ENCODE measurements around the gene DIP2C.
"Not testable (repeated sequence)": the region's sequence is repeated elsewhere in the genome, so short reads cannot be mapped to it uniquely, and the experiment has no call there.

DIP2C gene

DNA sequence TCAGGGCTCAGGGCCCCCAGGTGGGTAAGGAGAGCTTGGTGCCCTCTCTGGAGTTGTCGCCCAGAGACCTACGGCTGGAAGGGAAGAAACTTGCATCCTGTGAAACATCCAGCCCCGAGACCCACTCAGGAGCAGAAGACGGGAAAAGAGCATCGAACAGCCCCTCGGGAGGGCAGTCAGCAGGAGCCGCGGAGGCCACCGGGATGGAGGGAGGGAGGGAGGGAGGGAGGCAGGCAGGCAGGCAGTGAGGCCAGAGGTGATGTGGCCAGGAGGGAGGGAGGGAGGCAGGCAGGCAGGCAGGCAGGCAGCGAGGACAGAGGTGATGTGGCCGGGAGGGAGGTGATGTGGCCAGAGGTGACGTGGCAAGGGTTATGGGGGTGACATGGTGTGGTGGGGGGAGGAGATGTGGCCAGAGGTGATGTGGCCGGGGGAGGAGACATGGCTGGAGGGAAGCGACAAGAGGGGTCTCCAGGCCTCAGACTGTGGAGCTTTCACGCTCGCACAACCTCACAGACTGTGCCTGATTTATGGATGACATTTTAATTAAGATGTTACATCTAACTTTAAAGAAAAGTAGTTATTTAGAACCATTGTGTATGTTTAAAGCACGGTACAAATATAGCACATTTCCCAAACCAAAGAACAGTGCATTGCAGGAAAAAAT is 141.1 kb downstream of the DIP2C start:
- DNase-seq, result no peak

DNA sequence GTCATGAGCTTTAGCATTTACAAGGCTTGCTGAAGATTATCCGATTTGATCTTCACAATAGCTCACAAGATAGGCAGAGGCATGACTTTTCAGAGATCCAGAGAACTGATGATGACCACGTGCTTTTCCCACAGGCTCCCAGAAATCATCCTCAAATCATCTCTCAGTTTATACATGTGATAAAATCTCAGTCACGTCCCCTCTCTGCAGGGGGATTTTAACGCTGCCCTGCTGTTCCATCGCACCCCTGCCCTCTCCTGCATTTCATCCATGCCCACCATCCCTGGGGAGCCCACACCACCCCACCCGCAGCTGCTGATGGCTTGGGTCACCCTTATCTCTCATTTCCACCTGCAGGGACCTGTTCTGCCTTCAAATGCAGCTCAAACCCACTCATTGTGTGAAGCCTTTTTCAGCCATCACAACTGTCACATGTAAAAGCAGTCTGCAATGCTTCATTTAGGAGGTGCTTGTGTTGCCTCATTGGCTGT is 141.8 kb downstream of the DIP2C start:
- DNase-seq, result no peak

DNA sequence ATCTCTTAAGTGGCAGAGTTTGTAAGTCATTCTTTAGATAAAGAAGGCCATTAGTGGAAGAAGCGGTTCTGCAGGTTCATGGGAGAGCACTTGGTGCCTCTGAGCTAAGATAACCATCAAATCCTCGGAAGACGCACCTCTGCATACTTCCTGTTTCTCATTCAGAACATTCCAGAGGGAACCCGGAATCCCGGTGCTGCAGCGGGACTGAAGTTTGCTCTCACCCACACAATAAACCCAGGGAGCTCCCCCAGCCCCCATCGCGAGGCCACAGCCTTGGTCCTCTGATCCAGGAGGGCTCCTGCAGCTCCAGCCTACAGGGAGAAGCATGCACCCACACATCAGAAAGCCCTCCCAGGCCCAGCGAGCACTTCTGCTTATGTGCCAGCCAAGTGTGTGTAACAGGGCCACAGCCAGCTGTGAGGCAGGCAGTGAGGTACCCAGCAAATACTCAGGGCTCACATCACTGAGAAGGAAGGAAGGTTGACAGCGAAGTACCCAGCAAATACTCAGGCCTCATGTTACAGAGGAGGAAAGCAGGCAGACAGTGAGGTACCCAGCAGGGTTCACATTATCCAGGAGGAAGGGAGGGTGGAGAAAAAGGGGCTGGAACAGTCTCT is 142.4 kb downstream of the DIP2C start:
- peak; percentile 15 for DNase-seq

DNA sequence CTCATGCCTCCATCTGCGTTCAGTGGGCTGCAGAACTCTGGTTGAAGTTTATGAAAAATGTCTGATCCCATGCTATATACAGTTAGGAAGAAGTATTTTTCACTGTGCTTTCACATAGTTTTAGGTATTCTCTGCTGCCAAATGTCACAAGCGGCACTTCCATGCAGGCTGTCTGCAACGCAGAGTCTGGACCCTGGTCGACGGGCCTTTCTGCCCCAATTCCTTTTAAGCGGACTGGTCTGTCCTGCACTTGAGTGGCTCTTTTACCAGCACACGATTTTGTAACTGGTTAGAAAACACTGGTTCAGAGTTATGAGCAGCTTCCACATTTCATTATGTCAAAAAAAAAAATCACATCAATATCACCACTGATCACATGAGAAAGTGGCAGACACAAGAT is 143.0 kb downstream of the DIP2C start:
- no peak for DNase-seq

DNA sequence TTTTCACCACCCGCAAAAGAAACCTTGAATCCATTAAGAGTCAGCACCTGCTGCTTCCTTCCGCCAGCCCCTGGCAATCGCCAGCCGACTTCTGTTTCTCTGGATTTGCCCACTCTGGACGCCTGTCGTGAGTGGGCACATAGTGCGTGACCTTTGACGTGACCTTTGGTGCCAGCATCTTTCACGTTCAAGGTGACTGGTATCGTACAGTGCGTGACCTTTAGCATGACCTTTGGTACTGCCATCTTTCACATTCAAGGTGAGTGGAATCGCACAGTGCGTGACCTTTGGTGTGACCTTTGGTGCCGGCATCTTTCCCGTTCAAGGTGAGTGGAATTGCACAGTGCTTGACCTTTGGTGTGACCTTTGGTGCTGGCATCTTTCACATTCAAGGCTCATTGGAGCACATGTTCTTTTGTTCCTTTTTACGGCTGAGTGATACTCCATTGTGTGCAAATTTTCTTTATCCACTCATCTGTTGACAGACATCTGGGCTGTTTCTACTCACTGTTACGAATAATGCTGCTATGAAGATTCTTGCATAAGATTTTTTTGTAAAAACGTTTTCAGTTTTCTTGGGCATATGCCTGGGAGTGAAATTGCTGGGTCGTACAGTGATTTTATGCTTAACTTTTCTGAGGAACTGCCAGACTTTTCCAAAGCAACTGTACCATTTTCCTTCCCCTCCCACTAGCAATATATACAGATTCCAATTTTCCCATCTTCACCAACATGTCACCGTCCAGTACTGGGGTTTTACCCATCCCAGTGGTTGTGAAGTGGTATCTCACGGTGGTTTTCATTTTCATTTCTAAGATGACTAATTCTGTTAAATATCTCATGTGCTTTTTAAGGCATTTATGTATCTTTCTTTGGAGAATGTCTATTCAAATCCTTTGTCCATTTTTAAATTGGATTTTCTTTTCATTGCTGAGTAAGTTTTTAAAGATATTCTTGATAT is 145.3 kb downstream of the DIP2C start:
- no peak for DNase-seq

DNA sequence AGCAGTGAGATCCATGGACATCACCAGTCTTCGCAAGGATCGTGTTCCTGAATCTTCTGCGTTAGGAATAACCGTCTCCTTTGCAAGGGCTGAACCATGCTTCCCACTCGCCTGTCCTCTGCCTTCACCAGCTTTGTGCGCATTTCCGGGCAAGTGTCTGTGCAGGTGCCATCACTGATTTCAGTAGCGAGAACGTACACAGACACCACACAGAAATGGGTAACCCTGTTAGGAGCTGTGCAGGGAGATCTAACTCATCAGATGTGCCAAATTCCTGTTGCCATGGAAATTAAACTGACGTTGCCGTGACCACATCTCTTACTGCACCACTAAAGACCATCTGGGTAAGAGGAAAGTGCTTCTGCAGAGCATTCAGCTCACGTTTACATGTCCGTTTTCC is 146.3 kb downstream of the DIP2C start:
- DNase-seq, result no peak

DNA sequence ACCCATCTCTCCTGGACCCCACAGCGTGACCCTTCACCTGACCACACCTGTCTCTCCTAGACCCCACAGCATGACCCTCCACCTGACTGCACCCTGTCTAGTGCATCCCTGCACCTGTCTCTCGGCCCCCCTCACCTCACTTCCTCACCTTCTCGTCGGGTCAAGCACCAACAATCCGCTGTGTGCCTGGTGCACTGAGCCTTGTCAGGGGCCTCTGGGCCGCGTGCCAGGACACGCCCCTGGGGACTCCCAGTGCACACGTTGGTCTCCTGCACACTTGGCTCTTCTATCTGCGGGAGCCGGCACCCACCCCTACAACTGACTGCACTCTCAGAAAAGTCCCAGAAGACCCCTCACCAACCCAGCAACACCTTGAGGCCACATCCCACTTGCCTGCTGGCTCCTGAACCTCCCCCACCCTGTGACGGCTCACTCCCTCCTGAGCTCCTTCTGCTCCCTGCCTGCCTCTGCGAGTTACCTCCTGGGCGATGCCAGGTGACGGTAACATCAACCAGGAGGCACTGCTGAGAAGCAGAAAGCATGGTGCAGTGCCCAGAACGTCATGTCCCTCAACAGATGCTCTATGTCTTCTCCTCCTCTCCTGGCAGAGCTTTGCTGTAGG is 147.6 kb downstream of the DIP2C start:
- DNase-seq, result peak; percentile 22

DNA sequence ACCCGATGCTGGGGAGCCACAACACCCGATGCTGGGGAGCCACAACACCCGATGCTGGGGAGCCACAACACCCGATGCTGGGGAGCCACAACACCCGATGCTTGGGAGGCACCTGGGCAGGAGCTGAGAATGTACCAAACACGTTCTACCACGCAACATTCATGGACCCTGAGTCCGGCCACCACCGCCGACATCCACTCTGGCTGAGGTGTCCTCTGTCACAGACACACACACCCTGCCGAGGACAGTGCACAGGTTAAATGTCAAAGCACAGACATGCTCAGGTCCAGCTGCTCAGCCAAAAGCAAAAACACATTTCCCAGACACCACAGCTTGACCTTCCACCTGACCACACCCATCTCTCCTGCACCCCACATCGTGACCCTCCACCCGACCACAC is 148.4 kb downstream of the DIP2C start:
- no peak for DNase-seq

DNA sequence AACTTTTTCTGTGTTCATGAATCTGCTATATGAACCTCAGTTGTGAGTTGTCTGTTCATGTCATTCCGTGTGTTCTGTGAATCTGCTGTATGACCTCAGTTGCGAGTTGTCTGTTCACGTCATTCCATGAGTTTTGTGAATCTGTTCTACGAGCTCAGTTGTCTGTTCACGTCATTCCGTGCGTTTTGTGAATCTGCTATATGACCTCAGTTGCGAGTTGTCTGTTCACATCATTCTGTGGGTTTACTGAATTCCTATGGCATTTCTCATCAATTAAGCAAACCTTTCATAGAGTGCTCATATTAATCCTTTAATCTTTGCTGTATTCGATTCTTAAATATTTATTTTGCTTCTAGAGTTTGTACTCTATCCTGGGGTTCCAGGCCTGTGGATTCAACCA is 150.6 kb downstream of the DIP2C start:
- no peak for DNase-seq

DNA sequence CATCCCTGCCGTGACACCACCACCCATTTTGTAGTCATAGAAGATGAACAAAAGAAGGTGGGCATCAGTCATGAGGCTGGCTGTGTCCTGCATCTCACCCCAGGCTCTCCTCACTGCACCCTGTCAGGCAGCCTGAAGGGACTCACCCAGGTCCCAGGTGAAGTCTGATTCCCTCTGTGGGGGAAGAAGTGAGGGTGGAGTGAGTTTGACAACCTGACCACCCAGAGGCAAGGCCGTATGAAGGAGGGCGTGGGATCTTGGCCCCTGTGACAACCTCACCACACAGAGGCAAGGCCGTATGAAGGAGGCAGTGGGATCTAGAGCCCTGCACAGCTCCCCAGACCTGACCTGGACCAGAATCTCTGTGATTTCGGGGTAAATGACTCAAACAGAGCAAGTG is 152.5 kb downstream of the DIP2C start:
- DNase-seq, result no peak

DNA sequence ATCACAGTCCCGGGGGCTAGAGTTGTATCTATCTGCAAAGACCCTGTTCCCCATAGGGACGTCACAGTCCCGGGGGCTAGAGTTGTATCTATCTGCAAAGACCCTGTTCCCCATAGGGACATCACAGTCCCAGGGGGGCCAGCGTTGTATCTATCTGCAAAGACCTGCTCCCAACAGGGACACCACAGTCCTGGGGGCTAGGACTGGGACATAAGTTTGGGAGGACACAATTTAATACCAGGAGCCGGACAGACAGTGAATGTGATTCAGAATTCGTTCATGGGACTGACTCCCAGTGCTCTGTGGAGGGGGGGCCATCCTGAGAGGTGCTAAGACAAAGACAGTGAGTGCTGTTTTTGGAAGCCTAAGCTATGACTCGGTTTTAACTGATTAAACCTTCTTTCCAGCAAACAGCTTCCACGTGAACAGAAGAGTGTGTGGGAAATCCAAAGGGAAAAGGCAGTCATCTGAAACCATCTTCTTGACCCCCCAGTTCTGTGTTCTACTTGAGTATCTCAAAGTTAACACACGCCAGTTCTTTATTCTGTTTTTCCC is 153.0 kb downstream of the DIP2C start:
- DNase-seq, result no peak

DNA sequence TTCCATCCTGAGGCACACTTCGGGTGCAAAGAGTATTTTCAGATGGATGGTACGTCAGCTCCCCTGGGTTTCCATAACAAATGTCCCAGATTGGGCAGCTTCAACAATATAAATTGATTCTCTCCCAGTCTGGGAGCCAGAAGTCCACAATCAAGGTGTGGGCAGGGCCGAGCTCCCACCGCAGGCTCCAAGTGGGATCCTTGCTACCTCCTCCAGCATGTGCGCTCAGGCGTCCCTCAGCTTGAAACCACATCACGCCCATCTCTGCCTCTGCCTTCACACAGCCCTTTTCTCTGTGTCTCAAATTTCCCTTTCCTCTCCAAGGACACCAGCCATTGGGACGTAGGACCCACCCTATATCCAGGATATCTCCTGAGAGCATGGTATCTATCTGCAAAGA is 153.5 kb downstream of the DIP2C start:
- no peak for DNase-seq

DNA sequence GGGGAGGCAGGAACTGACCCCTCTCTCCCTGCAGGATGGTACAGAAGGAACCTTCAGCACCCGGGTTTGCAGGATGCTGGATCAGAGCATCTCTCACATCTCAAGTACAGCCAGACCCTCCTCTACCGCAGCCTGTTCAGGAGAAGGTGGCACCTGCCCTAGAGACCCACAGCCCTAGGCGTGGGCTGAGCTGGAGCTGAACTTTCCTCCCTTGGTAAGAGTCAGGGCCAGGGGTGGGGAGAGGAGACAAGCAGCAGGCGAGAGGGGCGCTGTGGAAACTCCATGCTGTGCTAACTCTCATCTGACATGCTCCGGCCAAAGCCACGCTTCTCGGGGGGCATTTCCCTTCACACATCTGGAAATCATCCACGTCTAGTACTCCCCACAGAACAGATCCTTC is 154.4 kb downstream of the DIP2C start:
- DNase-seq, result no peak

DNA sequence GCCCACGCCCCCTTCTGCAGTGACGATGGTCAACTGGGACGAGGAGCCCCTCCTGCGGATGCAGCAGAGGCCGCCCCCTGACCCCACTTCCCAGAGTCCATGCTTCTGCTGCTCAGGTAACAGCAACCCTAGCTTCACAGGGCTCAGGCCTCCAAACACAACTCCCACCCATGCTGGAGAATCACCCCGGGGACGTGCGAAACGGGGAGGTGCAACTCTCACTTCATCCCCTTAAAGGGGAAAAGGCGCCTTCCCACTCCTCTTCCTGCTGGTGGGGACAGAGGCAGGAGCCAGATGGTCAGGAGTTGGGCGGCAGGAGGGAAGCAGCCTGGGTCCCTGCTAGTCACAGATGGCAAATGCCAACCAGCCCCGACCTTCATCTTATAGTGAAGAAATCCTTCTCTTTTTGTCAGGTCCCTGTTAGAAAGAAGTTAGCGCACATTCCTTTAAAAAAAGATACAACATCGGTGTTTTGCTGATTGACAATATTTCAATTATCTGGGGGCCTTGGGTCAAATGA is 155.4 kb downstream of the DIP2C start:
- DNase-seq, result no peak

DNA sequence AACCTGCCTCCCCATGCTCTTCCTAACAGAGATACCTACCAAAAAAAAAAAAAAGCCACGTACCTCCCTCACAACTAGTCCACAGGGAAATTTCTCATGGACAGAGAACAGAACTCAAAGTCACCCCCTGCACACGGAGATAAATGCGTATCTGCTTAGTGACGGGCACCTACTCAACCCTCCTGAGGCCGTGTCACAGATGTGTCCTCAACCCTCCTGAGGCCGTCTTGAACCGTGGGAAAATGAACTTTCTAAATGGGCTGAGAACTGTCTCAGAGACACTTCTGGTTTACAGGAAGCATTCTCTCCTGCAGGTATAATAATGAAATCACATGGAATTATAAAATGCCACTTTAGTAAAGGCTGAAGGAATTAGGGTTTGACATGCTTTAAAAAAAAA is 155.9 kb downstream of the DIP2C start:
- DNase-seq, result no peak

DNA sequence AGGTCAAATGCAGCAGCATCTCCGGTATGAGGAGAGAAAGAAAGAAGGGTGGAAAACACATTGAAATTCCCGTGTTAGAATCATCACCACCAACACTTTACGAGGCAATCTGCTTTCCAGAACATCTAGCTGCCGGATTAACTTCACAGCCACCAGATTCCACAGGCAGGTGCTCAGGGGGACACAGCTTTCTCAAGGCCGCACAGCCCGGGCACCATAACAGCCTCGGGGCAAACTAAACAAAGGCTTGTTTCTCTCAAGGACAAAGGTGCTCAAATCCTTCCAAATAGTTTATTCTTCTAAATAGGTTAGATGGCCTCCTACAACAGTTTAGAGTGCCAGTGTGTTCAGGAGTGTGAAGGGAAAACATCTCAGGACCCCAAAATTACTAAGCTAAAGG is 156.3 kb downstream of the DIP2C start:
- no peak for DNase-seq

DNA sequence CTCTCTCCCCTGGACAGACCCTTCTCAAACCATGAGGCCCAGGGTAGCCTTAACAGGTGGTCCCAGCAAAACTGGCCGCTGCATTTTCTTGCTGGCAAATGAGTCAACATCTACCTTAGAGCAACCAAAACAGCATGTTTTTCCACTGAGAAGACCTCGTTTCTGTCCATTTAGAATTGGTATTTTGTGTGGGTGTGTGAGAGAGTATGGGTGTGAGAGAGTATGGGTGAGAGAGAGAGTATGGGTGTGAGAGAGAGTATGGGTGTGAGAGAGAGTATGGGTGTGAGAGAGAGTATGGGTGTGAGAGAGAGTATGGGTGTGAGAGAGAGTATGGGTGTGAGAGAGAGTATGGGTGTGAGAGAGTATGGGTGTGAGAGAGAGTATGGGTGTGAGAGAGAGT is 157.1 kb downstream of the DIP2C start:
- DNase-seq, result not testable (repeated sequence)

DNA sequence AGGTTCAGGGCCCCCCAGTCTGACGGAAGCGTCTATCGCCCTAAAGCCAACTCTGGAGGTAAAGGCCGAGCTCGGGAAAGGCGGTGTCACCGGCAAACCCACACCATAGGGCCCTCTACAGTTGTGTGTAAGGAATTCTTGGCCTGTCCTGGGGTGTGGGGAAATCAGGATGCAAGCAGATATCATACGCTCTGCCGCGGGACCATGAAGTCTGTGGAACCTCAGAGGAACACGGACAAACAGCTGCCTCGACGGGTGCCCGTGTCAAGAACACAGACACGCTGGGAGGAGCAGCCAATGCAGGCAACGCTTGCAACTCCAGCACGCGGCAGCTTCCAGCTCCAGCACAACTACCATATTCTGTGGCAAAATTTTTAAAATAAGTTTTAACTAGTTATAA is 157.9 kb downstream of the DIP2C start:
- no peak for DNase-seq

DNA sequence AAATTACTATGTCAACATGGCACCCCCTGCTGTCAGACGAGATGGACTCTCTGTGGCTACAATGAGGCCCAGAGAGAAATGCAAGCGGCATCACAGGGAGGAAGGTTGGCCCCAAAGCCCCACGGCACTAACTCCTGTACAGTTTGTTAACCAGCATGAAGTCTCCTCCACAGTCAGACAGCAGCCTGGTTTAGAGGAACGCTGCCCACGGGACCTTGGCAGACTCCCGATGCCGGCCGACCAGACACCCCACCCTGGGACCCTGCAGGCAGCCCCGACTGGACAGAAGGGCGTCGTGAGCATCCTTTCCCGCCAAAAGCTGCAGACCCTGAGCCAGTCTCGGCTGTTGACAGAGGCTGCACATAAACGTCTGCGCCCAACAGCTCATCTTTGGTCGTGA is 158.8 kb downstream of the DIP2C start:
- DNase-seq, result no peak

DNA sequence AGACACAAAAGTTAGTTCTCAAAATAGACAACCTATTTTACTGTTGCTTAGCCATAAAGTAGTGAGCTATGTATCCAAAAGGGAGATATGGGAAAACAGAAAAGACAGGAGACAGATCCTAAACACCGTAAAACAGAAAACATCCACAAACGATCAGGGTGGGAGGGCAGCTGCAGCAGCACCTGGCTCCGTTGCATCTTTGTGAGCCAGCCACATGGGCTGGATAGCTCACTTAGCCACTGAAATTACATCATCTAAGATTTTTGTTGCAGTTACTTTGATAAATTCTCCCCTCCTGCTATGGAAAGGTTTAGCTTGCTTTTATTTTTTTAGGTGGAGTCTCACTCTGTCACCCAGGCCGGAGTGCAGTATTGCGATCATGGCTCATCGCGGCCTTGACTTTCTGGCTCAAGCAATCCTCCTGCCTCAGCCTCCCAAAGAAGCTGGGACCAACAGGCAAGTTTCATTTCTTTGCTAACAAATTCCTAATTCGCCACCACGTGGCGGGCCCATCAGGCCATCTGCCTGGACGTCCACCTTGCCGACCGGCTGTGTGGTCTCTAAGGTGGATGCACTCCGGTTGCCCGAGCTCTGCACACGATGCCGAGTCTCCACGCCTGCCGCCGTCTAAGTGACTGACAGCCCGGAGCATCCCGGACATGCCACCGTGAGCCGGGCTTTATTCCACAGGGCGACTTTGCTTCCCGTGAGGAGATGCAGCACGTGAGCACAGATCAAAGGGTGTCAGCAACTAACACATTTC is 159.8 kb downstream of the DIP2C start:
- DNase-seq, result no peak

DNA sequence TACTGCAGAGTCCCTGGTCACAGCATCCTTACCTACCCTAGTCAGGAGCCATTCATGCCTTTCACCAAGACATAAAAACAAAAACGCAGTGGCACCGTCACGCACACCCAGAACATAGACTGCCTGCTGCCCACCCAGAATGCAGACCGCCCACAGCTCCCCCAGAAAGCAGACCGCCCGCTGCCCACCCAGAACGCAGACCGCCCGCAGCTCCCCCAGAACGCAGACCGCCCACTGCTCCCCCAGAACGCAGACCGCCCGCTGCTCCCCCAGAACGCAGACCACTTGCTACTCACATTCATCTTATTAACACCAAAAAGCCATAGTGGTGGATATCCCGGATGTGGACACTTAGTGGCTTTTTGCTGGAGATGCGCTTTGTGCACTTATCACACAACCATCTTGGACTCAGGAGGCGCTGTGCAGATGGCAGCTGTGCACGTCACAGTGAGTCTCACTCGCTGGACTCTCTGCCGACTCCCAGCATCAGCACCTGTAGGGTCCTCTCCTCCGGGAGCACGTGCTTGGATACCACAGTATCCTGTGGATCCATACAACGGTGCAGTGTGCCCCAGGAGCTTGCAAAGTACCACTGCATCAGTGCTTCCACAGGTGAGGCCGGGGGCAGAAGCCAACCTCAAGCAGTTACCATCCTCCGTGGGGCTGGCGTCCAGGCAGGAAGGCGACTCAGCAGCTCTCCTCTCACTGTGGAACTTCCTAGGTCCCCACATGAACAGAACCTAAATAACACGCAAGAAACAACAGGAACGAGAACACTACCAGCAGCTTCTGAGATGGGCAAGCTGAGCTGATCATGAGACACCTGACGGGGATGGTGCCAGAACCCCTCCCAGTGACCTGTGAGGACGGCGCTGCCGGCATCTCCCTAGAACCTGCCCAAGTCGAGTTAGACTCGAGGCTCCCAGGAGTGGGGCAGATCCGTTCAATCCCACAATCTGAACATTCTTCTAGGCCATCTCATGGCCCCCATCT is 161.0 kb downstream of the DIP2C start:
- no peak for DNase-seq

Data from NCI-H2107 (cell line).